Measurements from ENCODE around the gene PHYKPL. TPM values are rescaled to one million over a fixed set of nuclear protein-coding genes. Genes with fewer than 3 reads are reported as not detected.

The PHYKPL gene
- total and polyA plus RNA-seq, 2 of the 8 experiments (the other 6 are each of a cell fraction or from before 2014, with no cell fraction given) = 25.1 to 32.1 TPM

DNA sequence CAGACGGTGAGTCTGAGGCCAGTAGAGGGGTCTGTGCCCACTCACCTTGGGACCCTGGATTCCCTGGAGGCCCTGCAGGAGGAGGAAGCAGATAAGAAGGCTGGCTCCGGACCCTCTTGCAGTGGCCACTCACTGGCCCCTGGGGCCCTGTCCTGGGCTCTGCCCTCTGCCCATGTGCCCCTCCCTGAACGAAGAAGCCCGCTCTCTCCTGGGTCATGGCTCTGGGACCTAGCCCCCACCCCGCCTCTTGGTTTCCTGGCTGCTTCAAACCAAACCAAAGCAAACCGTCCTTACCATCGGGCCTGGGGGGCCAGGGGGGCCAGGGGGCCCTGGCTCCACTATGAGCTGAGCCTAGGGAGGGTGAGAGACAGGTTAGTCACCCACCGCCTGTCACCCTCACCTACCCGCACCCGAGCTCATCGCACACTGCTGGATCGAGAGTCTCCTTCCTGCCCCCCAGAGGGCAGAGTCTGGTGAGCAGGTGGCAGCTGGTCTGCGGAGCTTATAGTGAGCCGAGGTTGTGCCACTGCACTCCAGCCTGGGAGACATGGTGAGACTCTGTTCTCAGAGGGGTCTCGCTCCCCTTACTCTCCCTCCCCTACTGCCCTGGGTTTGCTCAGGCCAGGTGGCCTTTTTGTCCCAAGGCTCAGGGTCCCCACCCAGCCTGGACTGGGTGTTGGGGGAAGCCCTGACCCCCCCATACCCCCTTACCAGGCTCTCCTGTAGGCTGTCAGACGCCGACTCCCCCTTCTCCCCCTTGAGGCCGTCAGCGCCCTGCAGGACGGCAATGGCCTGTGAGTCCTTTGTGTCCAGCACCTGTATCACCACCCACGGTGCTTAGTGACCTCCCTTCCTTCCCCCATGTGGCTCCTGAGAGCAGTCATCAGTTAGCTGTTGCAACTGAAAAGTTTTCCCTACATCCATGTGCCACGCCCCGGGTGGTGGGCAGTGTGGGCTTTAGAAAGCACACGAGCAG lies 15.2 kb upstream of the PHYKPL start:
- Histone ChIP-seq H2AK5ac (ENCODE audit: low read depth, low read length) (no peak overlapping the region), H3K27ac (ENCODE audit: low read depth, low read length) (no peak overlapping the region), H2AFZ (ENCODE audit: low read length) (no peak overlapping the region), H4K20me1 (replicated peaks in 1 of 2; ENCODE audit: control insufficient read depth in 1 of 2, insufficient read depth in 2 of 2, low read length in 2 of 2) (peaks cover 0 to 2% of the 10 kb centered on the region in 2 experiments), H3K4me3 (ENCODE audit: extremely low read depth in 1 of 4, insufficient read depth in 2 of 4, low read depth in 3 of 4, low read length in 4 of 4) (no peak overlapping the region), H2BK5ac (ENCODE audit: low read depth, low read length) (no peak overlapping the region), H2BK12ac (ENCODE audit: low read depth, low read length) (no peak overlapping the region), H3K4me1 (replicated peaks in 1 of 4; ENCODE audit: control insufficient read depth in 3 of 4, insufficient read depth in 4 of 4, low read length in 3 of 4) (peaks cover 0 to 3% (median under 1%) of the 10 kb centered on the region in 4 experiments; a peak in 4 of 7 replicates), H3K27me3 (replicated peaks in 1 of 4; ENCODE audit: control insufficient read depth in 3 of 4, extremely low read depth in 1 of 4, insufficient read depth in 3 of 4, low read length in 3 of 4) (no peaks in the 10 kb centered on the region; a peak in 1 of 7 replicates), H3K4me2 (ENCODE audit: insufficient read depth in 1 of 2, low read depth in 2 of 2, low read length in 2 of 2) (no peak overlapping the region), H2BK15ac (ENCODE audit: low read length) (no peak overlapping the region), H4K91ac (replicated peaks; ENCODE audit: insufficient read length, low read length) (no peak overlapping the region), H3K79me2 (ENCODE audit: control insufficient read depth in 1 of 2, insufficient read depth in 2 of 2, low read length in 2 of 2) (no peaks in the 10 kb centered on the region), H3K23ac (ENCODE audit: insufficient read length) (no peak overlapping the region), H4K5ac (ENCODE audit: insufficient read length, low read depth, low read length) (no peak overlapping the region), H4K8ac (ENCODE audit: extremely low read depth, insufficient read depth, low read length) (peak overlapping the region; percentile 43; the same call in 1 of the 2 replicates), H3K14ac (ENCODE audit: insufficient read length) (no peak overlapping the region), H3K9ac (replicated peaks in 1 of 4; ENCODE audit: extremely low read depth in 1 of 4, low read depth in 3 of 4, low read length in 3 of 4) (no peak overlapping the region), H3K4ac (replicated peaks; ENCODE audit: insufficient read length, low read depth, low read length) (no peak overlapping the region), H3K23me2 (ENCODE audit: low read depth, low read length) (peaks cover 11% of the 10 kb centered on the region; the same call in 1 of the 2 replicates), H3K56ac (replicated peaks; ENCODE audit: insufficient read length, low read depth, low read length) (no peak overlapping the region), H3K36me3 (ENCODE audit: control insufficient read depth in 2 of 4, insufficient read depth in 4 of 4, low read length in 3 of 4) (no peaks in the 10 kb centered on the region), H3K18ac (ENCODE audit: extremely low read depth, low read length) (peak overlapping the region; percentile 19; the same call in 1 of the 2 replicates), H3K79me1 (ENCODE audit: low read depth, low read length) (no peaks in the 10 kb centered on the region), H3K9me3 (ENCODE audit: insufficient read depth in 2 of 2, low read depth in 1 of 2, low read length in 1 of 2) (no peaks in the 10 kb centered on the region), H2BK120ac (replicated peaks; ENCODE audit: low read depth, low read length) (no peak overlapping the region), H2BK20ac (ENCODE audit: low read length) (no peak overlapping the region)
- no peak for FAIRE-seq
- POLR2A ChIA-PET (ENCODE audit: partially characterized antibody) = interaction anchor here (0.7 to 1.2 kb wide), 4 partner anchors 11 to 34 kb away, joined by 3 to 8 read pairs (median 3); partner anchors contain the start of gene PHYKPL
- DNase-seq (ENCODE audit: low read depth in 1 of 2, low spot score in 2 of 2) = no peak
- CTCF ChIA-PET (ENCODE audit: partially characterized antibody) = interaction anchor here (0.7 to 2.0 kb wide), 11 partner anchors 10 to 343 kb away, joined by 3 to 7 read pairs (median 4); no protein-coding TSS in a partner anchor
- WGBS, 2 experiments (ENCODE audit: extremely low coverage in 1 of 2, insufficient coverage in 1 of 2, insufficient read length in 1 of 2, insufficient replicate concordance in 2 of 2, low coverage in 1 of 2, low lambda C conversion rate in 2 of 2, missing lambda C conversion rate in 1 of 2) = 76% methylated on average over 24 of the region's 24 CpGs; no CpG with 5 or more reads in 1 of the 2 experiments
- TF ChIP-seq, protein P1, sequence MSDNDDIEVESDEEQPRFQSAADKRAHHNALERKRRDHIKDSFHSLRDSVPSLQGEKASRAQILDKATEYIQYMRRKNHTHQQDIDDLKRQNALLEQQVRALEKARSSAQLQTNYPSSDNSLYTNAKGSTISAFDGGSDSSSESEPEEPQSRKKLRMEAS (IDR thresholded peaks at IDR 0.05) = 0 out of 2 replicates have a peak, but pooled peaks have one; percentile 5
- peak; percentile 79 for TF ChIP-seq POLR2AphosphoS5 (IDR thresholded peaks at IDR 0.05; ENCODE audit: low read depth, low read length)
- TF ChIP-seq, protein P2, sequence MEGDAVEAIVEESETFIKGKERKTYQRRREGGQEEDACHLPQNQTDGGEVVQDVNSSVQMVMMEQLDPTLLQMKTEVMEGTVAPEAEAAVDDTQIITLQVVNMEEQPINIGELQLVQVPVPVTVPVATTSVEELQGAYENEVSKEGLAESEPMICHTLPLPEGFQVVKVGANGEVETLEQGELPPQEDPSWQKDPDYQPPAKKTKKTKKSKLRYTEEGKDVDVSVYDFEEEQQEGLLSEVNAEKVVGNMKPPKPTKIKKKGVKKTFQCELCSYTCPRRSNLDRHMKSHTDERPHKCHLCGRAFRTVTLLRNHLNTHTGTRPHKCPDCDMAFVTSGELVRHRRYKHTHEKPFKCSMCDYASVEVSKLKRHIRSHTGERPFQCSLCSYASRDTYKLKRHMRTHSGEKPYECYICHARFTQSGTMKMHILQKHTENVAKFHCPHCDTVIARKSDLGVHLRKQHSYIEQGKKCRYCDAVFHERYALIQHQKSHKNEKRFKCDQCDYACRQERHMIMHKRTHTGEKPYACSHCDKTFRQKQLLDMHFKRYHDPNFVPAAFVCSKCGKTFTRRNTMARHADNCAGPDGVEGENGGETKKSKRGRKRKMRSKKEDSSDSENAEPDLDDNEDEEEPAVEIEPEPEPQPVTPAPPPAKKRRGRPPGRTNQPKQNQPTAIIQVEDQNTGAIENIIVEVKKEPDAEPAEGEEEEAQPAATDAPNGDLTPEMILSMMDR (IDR thresholded peaks at IDR 0.05; ENCODE audit: control extremely low read depth in 1 of 3, insufficient read depth in 1 of 3, low read depth in 1 of 3, low read length in 3 of 3) = peak in 1 of 3 experiments; percentile 16; a peak in 1 of 4 replicates
- TF ChIP-seq POU5F1 (IDR thresholded peaks at IDR 0.05; ENCODE audit: low read depth, low read length) = no peak
- TF ChIP-seq GABPA (IDR thresholded peaks at IDR 0.05; ENCODE audit: borderline replicate concordance, insufficient read depth, low read length) = no peak
- TF ChIP-seq CBX8 (IDR thresholded peaks at IDR 0.05; ENCODE audit: borderline replicate concordance, low read depth, low read length) = no peak
- peak; percentile 88; the same call in 1 of the 2 replicates for TF ChIP-seq TCF12 (IDR thresholded peaks at IDR 0.05; ENCODE audit: low read depth, low read length)
